Upper lobe of left lung (tissue), 6 donors: ENCODE measurements around the gene SLC2A11. TPM values are rescaled to one million over a fixed set of nuclear protein-coding genes. Genes with fewer than 3 reads are reported as not detected.
A peak's percentile ranks its signal among the peaks of the same experiment; 100 is the strongest.

Experiments
- ATAC-seq, 2 donors: fragments of 200-7000 bp; cut with Tn5 transposase; one replicate each; pipeline ENCODE4 v1.9.1; 2022; ENCODE audit warnings: mild to moderate bottlenecking in 2 of 2, moderate library complexity in 2 of 2; ENCODE audit not compliant: low FRiP score in 2 of 2
- DNase-seq, 2 donors: peaks; one replicate each; pipeline ENCODE4 v3.0.0-alpha.2; 2019 to 2020
- H3K27ac ChIP-seq, 4 donors: fragments of 200-600 bp; sonication (generic); one replicate each; pipeline ENCODE4 v1.5.1; 2016 to 2019
- H3K27me3 ChIP-seq, 4 donors: fragments of 200-600 bp; sonication (generic); one replicate each; pipeline ENCODE4 v1.5.1; 2017 to 2019
- H3K36me3 ChIP-seq, 4 donors: fragments of 200-600 bp; sonication (generic); one replicate each; pipeline ENCODE4 v1.5.1; 2016 to 2019
- H3K4me1 ChIP-seq, 4 donors: fragments of 200-600 bp; sonication (generic); one replicate each; pipeline ENCODE4 v1.5.1; 2018 to 2019
- H3K4me3 ChIP-seq, 4 donors: fragments of 200-600 bp; sonication (generic); one replicate each; pipeline ENCODE4 v1.5.1; 2017 to 2019; ENCODE audit warnings: mild to moderate bottlenecking in 2 of 4, moderate library complexity in 1 of 4
- H3K9me3 ChIP-seq, 4 donors: fragments of 200-600 bp; sonication (generic); one replicate each; pipeline ENCODE4 v1.5.1; 2018 to 2019
- EP300 ChIP-seq, 4 donors: sonication (generic); formaldehyde crosslinking; IDR thresholded peaks; one replicate each; pipeline ENCODE4 v1.5.1; 2017; ENCODE audit warnings: antibody characterized with exemption in 4 of 4, control low read depth in 2 of 4
- POLR2A ChIP-seq, 4 donors: fragments of 450-650 bp; IDR thresholded peaks; one replicate each; pipeline ENCODE4 v1.5.1; 2016 to 2017; ENCODE audit warnings: antibody characterized with exemption in 4 of 4, mild to moderate bottlenecking in 2 of 4
- POLR2AphosphoS5 ChIP-seq, 2 donors: sonication (generic); formaldehyde crosslinking; IDR thresholded peaks; one replicate each; pipeline ENCODE4 v1.5.1; 2017; ENCODE audit warnings: antibody characterized with exemption in 2 of 2
- WGBS, 2 donors: methylation state at CpG; one replicate each; pipeline ENCODE4 v1.1.5; 2017 to 2018; 5-methylcytosine and 5-hydroxymethylcytosine counted together
- total RNA-seq, 6 donors: library from RNA; depleted of rRNA in 4 of 6; stranded (reverse); fragments of >200 nt in 4 of 6; gene quantifications; one replicate each; pipeline versions ENCODE4 v1.1.0 to v1.2.1, GENCODE V29; 2016 to 2021
- TF ChIP-seq, protein P1 (sequence below), 6 experiments: fragments of 450-650 bp in 4 of 6; fragments of 200-600 bp in 2 of 6; sonication (generic) in 2 of 6; IDR thresholded peaks; one replicate each; pipeline ENCODE4 v1.5.1; 2016 to 2019; ENCODE audit warnings: antibody characterized with exemption in 6 of 6
- donor health status: DM: no; HTN: no; CAD: no; lungs with moderate emphysema.
- donor health status: DM: no; HTN: yes; CAD: no; lungs with severe emphysema.

SLC2A11 gene
- total RNA-seq, 6 donors from 2014 or later: 9.9 to 31.4 (median 16.5) TPM

DNA sequence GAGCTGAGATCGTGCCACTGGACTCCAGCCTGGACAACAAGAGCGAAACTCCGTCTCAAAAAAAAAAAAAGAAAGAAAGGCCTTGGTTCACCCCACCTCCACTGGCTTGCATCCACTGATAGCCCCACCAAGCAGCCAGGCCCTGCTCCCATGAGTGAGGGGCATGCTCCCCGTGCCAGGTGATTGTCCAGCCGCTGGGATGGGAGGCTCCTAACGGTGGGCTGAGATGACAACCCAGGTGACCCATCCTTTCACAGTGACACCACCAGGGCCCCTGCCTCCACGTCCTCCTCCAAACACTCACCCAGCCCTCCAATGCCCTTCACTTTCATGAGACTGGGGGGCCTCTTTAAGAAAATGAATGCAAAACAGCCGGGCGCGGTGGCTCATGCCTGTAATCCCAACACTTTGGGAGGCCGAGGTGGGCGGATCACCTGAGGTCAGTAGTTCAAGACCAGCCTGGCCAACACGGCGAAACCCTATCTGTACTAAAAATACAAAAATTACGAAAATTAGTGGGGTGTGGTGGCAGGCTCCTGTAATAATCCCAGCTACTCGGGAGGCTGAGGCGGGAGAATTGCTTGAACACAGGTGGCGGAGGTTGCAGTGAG is 10.3 kb upstream of the SLC2A11 start:
- no peak for DNase-seq
- TF ChIP-seq POLR2AphosphoS5 (IDR thresholded peaks at IDR 0.05): no peak
- TF ChIP-seq, protein P1, sequence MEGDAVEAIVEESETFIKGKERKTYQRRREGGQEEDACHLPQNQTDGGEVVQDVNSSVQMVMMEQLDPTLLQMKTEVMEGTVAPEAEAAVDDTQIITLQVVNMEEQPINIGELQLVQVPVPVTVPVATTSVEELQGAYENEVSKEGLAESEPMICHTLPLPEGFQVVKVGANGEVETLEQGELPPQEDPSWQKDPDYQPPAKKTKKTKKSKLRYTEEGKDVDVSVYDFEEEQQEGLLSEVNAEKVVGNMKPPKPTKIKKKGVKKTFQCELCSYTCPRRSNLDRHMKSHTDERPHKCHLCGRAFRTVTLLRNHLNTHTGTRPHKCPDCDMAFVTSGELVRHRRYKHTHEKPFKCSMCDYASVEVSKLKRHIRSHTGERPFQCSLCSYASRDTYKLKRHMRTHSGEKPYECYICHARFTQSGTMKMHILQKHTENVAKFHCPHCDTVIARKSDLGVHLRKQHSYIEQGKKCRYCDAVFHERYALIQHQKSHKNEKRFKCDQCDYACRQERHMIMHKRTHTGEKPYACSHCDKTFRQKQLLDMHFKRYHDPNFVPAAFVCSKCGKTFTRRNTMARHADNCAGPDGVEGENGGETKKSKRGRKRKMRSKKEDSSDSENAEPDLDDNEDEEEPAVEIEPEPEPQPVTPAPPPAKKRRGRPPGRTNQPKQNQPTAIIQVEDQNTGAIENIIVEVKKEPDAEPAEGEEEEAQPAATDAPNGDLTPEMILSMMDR (IDR thresholded peaks at IDR 0.05): no peak
- no peak for TF ChIP-seq EP300 (IDR thresholded peaks at IDR 0.05)
- no peak for TF ChIP-seq POLR2A (IDR thresholded peaks at IDR 0.05)
- no peaks in the 10 kb centered on the region for H3K9me3 ChIP-seq
- no peak for ATAC-seq
- no peaks in the 10 kb centered on the region for H3K27me3 ChIP-seq
- WGBS, 2 donors: 87 to 90% methylated on average over 18 of the region's 18 CpGs
- H3K4me1 ChIP-seq: peaks cover 15 to 20% (median 18%) of the 10 kb centered on the region in 4 donors
- H3K4me3 ChIP-seq: no peak overlapping the region
- no peak overlapping the region for H3K27ac ChIP-seq
- H3K36me3 ChIP-seq: no peaks in the 10 kb centered on the region

DNA sequence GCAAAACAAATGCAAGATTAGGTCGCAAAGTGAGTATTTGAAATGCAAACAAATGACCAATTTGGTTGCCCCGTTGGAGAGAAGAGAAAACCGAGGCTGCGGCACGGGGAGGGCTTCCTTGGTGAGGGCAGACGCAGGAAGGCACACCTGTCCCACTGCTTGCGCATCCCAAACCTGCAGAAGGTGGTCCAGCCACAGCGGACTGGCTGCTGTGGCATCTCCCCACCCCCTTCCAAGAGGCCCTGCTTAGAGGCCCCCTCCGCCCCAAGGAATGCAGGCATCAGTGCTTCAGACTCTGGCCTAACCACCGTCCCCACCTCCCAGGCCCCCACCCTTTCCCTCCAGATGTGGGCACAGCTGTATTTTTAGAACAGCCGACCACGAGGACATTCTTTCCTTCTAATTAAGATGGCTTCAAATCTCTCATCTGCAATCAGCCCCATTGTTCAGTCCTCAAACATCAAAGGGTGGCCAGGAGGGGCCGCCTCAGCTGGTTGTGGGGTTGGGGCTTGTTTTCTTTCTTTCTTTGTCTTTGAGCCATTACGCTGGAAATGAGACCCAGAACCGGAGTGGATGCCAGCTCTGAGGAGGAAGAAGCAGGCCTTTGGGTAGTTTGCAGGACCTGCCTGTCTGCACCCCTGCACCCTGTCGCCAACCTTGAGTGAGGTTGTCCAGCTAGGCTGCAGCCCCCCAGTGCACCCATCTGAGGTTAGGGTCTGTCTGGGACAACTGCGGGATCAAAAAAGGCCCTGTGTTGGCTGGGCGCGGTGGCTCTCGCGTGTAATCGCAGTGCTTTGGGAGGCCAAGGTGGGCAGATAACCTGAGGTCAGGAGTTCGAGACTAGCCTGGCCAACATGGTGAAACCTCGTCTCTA is 9.4 kb upstream of the SLC2A11 start:
- Histone ChIP-seq H3K27ac (no peak overlapping the region), H3K4me3 (no peak overlapping the region), H3K27me3 (no peaks in the 10 kb centered on the region), H3K36me3 (no peaks in the 10 kb centered on the region), H3K4me1 (peaks cover 15 to 20% (median 18%) of the 10 kb centered on the region in 4 donors), H3K9me3 (no peaks in the 10 kb centered on the region)
- ATAC-seq (no peak), DNase-seq (peak in 1 of 2 donors; percentile 42)
- WGBS, 2 donors: 79 to 81% methylated on average over 23 to 24 of the region's 24 CpGs
- TF ChIP-seq, protein P1 (IDR thresholded peaks at IDR 0.05): no peak
- no peak for TF ChIP-seq EP300 (IDR thresholded peaks at IDR 0.05)
- TF ChIP-seq POLR2AphosphoS5 (IDR thresholded peaks at IDR 0.05): no peak
- TF ChIP-seq POLR2A (IDR thresholded peaks at IDR 0.05): no peak

DNA sequence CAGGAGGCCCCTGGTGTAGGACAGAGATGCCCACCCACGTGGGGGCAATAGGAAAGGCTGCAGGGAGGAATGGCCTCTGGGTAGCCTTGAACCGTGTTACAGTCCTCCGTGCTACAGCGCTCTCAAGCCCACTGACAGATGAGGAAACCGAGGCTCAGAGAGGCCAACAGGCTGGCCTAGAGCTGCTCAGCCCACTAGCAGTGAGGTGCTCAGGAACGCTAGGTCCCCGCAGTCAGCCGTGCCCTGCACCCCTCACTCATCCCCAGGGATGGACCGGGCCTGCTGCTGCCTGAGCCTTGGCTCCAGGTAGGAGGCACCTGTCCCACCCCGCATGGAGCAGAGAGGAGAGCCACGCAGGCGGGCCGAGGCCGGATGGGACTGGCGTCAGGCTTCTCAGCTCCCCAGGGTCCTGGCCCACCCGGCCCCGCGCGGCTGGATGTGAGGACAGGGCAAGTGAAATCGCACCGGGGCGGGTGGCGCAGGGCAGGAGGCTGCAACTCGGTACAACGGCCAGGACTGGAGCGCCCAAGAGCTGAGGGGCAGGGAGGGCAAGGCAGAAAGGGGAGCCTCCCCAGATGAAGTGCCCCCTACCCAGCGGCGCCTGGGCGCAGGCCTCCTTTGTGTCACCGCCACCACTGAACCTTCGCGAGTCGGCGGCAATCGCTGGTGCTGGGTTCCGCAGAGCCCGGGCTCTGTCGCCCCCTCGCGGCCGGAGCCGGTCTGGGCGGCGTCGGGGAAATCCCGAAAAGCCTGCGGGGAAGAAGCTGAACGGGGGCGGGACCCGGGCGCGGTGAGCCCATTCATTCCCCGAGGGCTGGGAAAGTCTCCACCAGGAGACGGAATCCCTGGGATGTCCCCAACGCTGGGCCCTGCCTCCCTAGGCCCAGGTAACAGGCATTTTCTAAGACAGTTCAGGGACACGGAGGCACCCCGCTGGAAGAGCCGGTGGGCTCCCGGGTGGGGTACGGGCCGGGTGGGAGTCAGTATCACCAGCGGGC is 8.4 kb upstream of the SLC2A11 start:
- peak overlapping the region in 1 of 4 donors; percentile 16 for H3K4me3 ChIP-seq
- H3K36me3 ChIP-seq: no peaks in the 10 kb centered on the region
- no peak overlapping the region for H3K27ac ChIP-seq
- DNase-seq: peak; percentile 82 to 99
- H3K27me3 ChIP-seq: no peaks in the 10 kb centered on the region
- TF ChIP-seq, protein P1 (IDR thresholded peaks at IDR 0.05): peak; percentile 94 to 99 (median 96)
- no peak for TF ChIP-seq EP300 (IDR thresholded peaks at IDR 0.05)
- H3K9me3 ChIP-seq: no peaks in the 10 kb centered on the region
- 16 to 34% methylated on average over 10 to 47 of the region's 62 CpGs for WGBS, 2 donors
- peak; percentile 88 to 94 for ATAC-seq
- peaks cover 15 to 17% (median 16%) of the 10 kb centered on the region in 4 donors for H3K4me1 ChIP-seq

DNA sequence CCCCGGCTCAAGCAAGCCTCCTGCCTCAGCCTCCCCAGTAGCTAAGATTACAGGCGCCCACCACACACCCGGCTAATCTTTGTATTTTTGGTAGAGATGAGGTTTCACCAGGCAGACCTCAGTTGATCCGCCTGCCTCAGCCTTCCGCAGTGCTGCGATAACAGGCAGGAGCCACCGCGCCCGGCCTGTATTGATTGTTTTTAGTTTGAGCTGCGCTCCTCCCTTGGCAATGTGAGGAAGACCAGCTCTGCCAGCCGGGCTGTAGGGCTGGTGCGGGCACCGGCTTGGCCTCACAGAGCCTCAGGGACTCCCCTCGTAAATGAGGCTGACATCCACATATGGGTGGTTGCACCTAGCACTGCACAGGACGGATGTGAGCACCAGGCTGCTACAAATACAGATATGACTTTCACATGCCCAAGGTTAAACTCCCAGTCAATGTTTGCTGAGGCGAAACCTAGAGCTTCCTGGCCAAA is 7.5 kb upstream of the SLC2A11 start:
- Histone ChIP-seq H3K4me1 (peaks cover 7 to 10% (median 10%) of the 10 kb centered on the region in 4 donors), H3K27me3 (no peaks in the 10 kb centered on the region), H3K36me3 (no peaks in the 10 kb centered on the region), H3K27ac (no peak overlapping the region), H3K4me3 (no peak overlapping the region), H3K9me3 (no peaks in the 10 kb centered on the region)
- ATAC-seq: peak in 1 of 2 donors; percentile 4
- WGBS, 2 donors: 79 to 92% methylated on average over 14 to 16 of the region's 16 CpGs
- TF ChIP-seq, protein P1 (IDR thresholded peaks at IDR 0.05): no peak
- TF ChIP-seq POLR2AphosphoS5 (IDR thresholded peaks at IDR 0.05) (no peak), EP300 (IDR thresholded peaks at IDR 0.05) (no peak), POLR2A (IDR thresholded peaks at IDR 0.05) (no peak)
- peak in 1 of 2 donors; percentile 53 for DNase-seq
